HepG2 (cell line): ENCODE measurements around the gene ST6GALNAC6. TPM values are rescaled to one million over a fixed set of nuclear protein-coding genes. Genes with fewer than 3 reads are reported as not detected.

Source experiments
- ARID3A ChIP-seq: IDR thresholded peaks from 2 replicates; pipeline ENCODE4 v1.6.1; 2012; ENCODE audit warnings: low read depth, low read length, improper control_type of control experiment
- BRCA1 ChIP-seq: sonication (generic); formaldehyde crosslinking; IDR thresholded peaks from 2 replicates; pipeline ENCODE4 v1.4.0; 2020; ENCODE audit warnings: missing genetic modification reagents
- FOXA1 ChIP-seq, 2 experiments: fragments of 450-650 bp in 1 of 2; sonication (generic) in 1 of 2; formaldehyde crosslinking in 1 of 2; IDR thresholded peaks; 2 replicates each; pipeline versions ENCODE4 v1.4.0 to v1.6.1; 2016 to 2020; ENCODE audit warnings: missing genetic modification reagents in 1 of 2
- HDAC6 ChIP-seq: fragments of 200-600 bp; sonication (generic); IDR thresholded peaks from 2 replicates; pipeline ENCODE4 v1.7.0; 2017; ENCODE audit warnings: mild to moderate bottlenecking, antibody characterized with exemption, low read length, low read depth
- HMG20A ChIP-seq: IDR thresholded peaks from 2 replicates; pipeline ENCODE4 v1.6.1; 2016; ENCODE audit warnings: borderline replicate concordance
- MAFF ChIP-seq: IDR thresholded peaks from 2 replicates; pipeline ENCODE4 v1.6.1; 2011; ENCODE audit warnings: low read depth, low read length, improper control_type of control experiment
- MTERF4 ChIP-seq: sonication (generic); formaldehyde crosslinking; IDR thresholded peaks from 2 replicates; pipeline ENCODE4 v1.8.0; 2023; ENCODE audit warnings: mild to moderate bottlenecking, missing genetic modification reagents
- MZF1 ChIP-seq: sonication (generic); formaldehyde crosslinking; IDR thresholded peaks from 2 replicates; pipeline ENCODE4 v1.8.1; 2023; ENCODE audit warnings: mild to moderate bottlenecking, missing genetic modification reagents, borderline replicate concordance
- NR0B2 ChIP-seq: sonication (generic); formaldehyde crosslinking; IDR thresholded peaks from 2 replicates; pipeline ENCODE4 v1.4.0; 2020; ENCODE audit warnings: mild to moderate bottlenecking, missing genetic modification reagents
- NR2F2 ChIP-seq: IDR thresholded peaks from 2 replicates; pipeline ENCODE4 v1.6.1; 2012; ENCODE audit warnings: low read depth, inconsistent platforms, borderline replicate concordance
- NRL ChIP-seq: sonication (generic); formaldehyde crosslinking; IDR thresholded peaks from 2 replicates; pipeline ENCODE4 v1.5.0; 2020; ENCODE audit warnings: missing genetic modification reagents, mild to moderate bottlenecking, moderate library complexity, borderline replicate concordance
- RCOR2 ChIP-seq: IDR thresholded peaks from 2 replicates; pipeline ENCODE4 v1.6.1; 2016; ENCODE audit warnings: missing biosample characterization, missing genetic modification reagents
- SATB2 ChIP-seq: sonication (generic); formaldehyde crosslinking; IDR thresholded peaks from 2 replicates; pipeline ENCODE4 v1.5.0; 2020; ENCODE audit warnings: missing genetic modification reagents
- SIX4 ChIP-seq: sonication (generic); formaldehyde crosslinking; IDR thresholded peaks from 2 replicates; pipeline ENCODE4 v1.4.0; 2020; ENCODE audit warnings: missing genetic modification reagents
- SNAPC2 ChIP-seq: sonication (generic); formaldehyde crosslinking; IDR thresholded peaks from 2 replicates; pipeline ENCODE4 v1.8.1; 2022; ENCODE audit warnings: mild to moderate bottlenecking, missing genetic modification reagents
- TAF1 ChIP-seq: sonication (generic); formaldehyde crosslinking; IDR thresholded peaks from 2 replicates; pipeline ENCODE4 v1.4.0; 2020; ENCODE audit warnings: missing genetic modification reagents
- TFDP1 ChIP-seq: IDR thresholded peaks from 2 replicates; pipeline ENCODE4 v1.6.1; 2016; ENCODE audit warnings: missing compliant biosample characterization, missing genetic modification reagents, borderline replicate concordance
- TGIF2 ChIP-seq: IDR thresholded peaks from 2 replicates; pipeline ENCODE4 v1.6.1; 2016; ENCODE audit warnings: control low read depth, missing compliant biosample characterization
- ZBTB21 ChIP-seq: sonication (generic); formaldehyde crosslinking; IDR thresholded peaks from 2 replicates; pipeline ENCODE4 v1.4.0; 2020; ENCODE audit warnings: missing genetic modification reagents
- ZNF44 ChIP-seq: sonication (generic); formaldehyde crosslinking; IDR thresholded peaks from 2 replicates; pipeline ENCODE4 v1.5.1; 2020; ENCODE audit warnings: mild to moderate bottlenecking, missing genetic modification reagents
- ZNF558 ChIP-seq: sonication (generic); formaldehyde crosslinking; IDR thresholded peaks from 2 replicates; pipeline ENCODE4 v1.9.0; 2022; ENCODE audit warnings: mild to moderate bottlenecking, missing genetic modification reagents, borderline replicate concordance
- ZNF563 ChIP-seq: sonication (generic); formaldehyde crosslinking; IDR thresholded peaks from 2 replicates; pipeline ENCODE4 v1.8.0; 2022; ENCODE audit warnings: mild to moderate bottlenecking, moderate library complexity, missing genetic modification reagents
- ZNF577 ChIP-seq: sonication (generic); formaldehyde crosslinking; IDR thresholded peaks from 2 replicates; pipeline ENCODE4 v1.4.0; 2020; ENCODE audit warnings: mild to moderate bottlenecking, low read depth, missing genetic modification reagents, borderline replicate concordance
- polyA plus RNA-seq, 8 experiments: library from polyadenylated mRNA; depleted of rRNA in 3 of 8; stranded (reverse) in 7 of 8; unstranded in 1 of 8; fragments of >200 nt; fragmentation: Illumina TruSeq in 4 of 8; extraction: Trizol in 4 of 8; gene quantifications; 2 replicates each; pipeline versions ENCODE4 v1.2.1 to v1.2.3, GENCODE V29; 2011 to 2016; ENCODE audit warnings: low read depth in 4 of 8, missing spikeins in 1 of 8, mixed read lengths in 1 of 8; ENCODE audit not compliant: insufficient read depth in 1 of 8
- total RNA-seq, 5 experiments: library from RNA; depleted of rRNA; stranded (reverse); fragments of >200 nt; fragmentation: Illumina TruSeq; extraction: Trizol; gene quantifications; 2 replicates each; pipeline ENCODE4 v1.2.3, GENCODE V29; 2016; ENCODE audit warnings: low read depth in 1 of 5

ST6GALNAC6 gene
- total and polyA plus RNA-seq, 2 of the 13 experiments (the other 11 are each of a cell fraction or from before 2014, with no cell fraction given): 18.5 to 65.4 TPM

GRCh38 chr9:127919253-127919815, 19.9 kb upstream of the ST6GALNAC6 start (continued):
- 0 out of 2 replicates have a peak, but pooled peaks have one; percentile 49 for TF ChIP-seq TGIF2 (CRISPR knock-in tag)
- TF ChIP-seq HDAC6: no peak
- TF ChIP-seq HMG20A (CRISPR knock-in tag): peak; percentile 67; the same call in 1 of the 2 replicates
- TF ChIP-seq ZNF577 (CRISPR knock-in tag): no peak
- no peak for TF ChIP-seq NR2F2
- TF ChIP-seq ZNF563 (CRISPR knock-in tag): no peak
- no peak for TF ChIP-seq SIX4 (CRISPR knock-in tag)
- TF ChIP-seq FOXA1 (IDR thresholded peaks at IDR 0.05): no peak
- 0 out of 2 replicates have a peak, but pooled peaks have one; percentile 30 for TF ChIP-seq FOXA1 (CRISPR knock-in tag; IDR thresholded peaks at IDR 0.05)
- no peak for TF ChIP-seq SATB2 (CRISPR knock-in tag)
- no peak for TF ChIP-seq ZNF558 (CRISPR knock-in tag)
- peak; percentile 41; the same call in 1 of the 2 replicates for TF ChIP-seq TAF1 (CRISPR knock-in tag)
- peak; percentile 93 for TF ChIP-seq MAFF
- TF ChIP-seq SNAPC2: no peak
- no peak for TF ChIP-seq TFDP1 (CRISPR knock-in tag)
- peak; percentile 75; the same call in 1 of the 2 replicates for TF ChIP-seq RCOR2
- no peak for TF ChIP-seq MTERF4 (CRISPR knock-in tag)
- 0 out of 2 replicates have a peak, but pooled peaks have one; percentile 47 for TF ChIP-seq ZBTB21 (CRISPR knock-in tag)
- no peak for TF ChIP-seq ARID3A
- TF ChIP-seq NR0B2: no peak
- no peak for TF ChIP-seq NRL (CRISPR knock-in tag)
- TF ChIP-seq ZNF44 (CRISPR knock-in tag): no peak
- TF ChIP-seq MZF1 (CRISPR knock-in tag): 0 out of 2 replicates have a peak, but pooled peaks have one; percentile 35
- no peak for TF ChIP-seq BRCA1 (CRISPR knock-in tag)
